IPS-18a (cell line): ENCODE results near the gene KIF5C.

Source experiments
- H3K27ac ChIP-seq: one replicate; pipeline ENCODE4 v1.5.1; 2013; ENCODE audit warnings: low read length
- H3K27me3 ChIP-seq: one replicate; pipeline ENCODE4 v1.6.1; 2013; ENCODE audit warnings: mild to moderate bottlenecking, low read length; ENCODE audit not compliant: control insufficient read depth, insufficient read depth
- H3K36me3 ChIP-seq: one replicate; pipeline ENCODE4 v1.6.1; 2013; ENCODE audit warnings: low read depth, low read length; ENCODE audit not compliant: control insufficient read depth
- H3K4me1 ChIP-seq: one replicate; pipeline ENCODE4 v1.6.1; 2013; ENCODE audit warnings: low read depth, low read length; ENCODE audit not compliant: control insufficient read depth
- H3K4me3 ChIP-seq: one replicate; pipeline ENCODE4 v1.5.1; 2013; ENCODE audit warnings: low read length
- H3K9ac ChIP-seq: one replicate; pipeline ENCODE4 v1.6.1; 2013; ENCODE audit warnings: mild to moderate bottlenecking, low read length, moderate library complexity
- H3K9me3 ChIP-seq: one replicate; pipeline ENCODE4 v1.6.1; 2013; ENCODE audit warnings: low read depth, low read length; ENCODE audit not compliant: control insufficient read depth

Gene KIF5C

DNA sequence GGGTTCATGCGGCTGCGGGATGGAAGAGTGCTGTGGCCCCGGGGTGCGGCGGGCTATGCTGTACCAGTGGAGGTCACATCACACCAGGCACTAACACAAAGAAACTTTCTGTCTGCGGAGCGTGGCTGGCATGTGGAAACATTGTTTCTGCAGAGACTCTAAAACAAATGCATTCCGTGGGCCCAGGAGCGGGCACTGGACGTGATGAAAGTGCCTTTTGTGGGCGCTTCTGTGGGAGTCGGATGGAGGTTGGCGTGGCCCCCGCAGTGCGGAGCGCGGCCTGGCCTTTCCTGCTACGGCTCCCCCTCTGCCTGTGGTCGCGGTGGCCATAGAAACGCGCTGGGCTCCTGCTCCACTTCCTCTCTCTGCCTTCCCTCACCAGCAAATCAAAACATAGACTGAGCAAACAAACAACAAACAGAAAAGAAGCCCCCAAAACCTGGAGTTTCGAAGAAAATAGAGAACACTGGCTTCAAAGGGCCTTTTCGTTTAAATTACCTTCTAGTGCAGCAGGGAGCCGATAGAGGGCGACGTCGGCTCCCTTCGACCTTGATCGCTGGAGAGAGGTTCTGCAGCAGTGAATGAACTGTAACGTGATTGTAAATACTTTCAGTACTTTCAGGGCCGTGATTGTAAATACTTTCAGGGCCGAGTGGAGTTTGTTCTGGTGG is 51.4 kb downstream of the KIF5C start:
- Histone ChIP-seq H3K27me3 (no peaks in the 10 kb centered on the region), H3K9me3 (no peaks in the 10 kb centered on the region), H3K36me3 (peaks cover 28% of the 10 kb centered on the region), H3K27ac (no peak overlapping the region), H3K4me1 (peaks cover 28% of the 10 kb centered on the region), H3K4me3 (no peak overlapping the region), H3K9ac (no peak overlapping the region)

DNA sequence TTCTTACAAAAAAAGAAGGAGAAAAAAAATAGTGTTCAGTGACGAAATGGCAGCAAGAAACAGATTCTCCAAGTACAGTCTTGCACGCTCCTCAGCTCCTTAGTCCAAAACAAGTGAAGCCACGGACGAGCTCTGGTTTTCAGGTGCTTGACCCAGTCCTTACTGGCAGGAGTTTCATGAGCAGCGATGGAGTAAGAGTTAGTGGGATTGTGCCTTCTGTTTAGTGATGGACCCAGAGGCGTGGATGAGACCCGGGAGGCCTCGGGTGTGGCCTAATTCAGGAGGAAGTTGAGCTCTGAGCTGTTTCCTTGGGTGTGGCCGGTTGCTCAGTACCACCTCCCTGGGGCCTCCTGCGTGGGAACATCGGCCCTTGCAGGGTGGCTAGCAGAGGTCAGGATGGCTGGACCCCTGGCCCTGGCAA is 52.0 kb downstream of the KIF5C start:
- Histone ChIP-seq H3K27ac (no peak overlapping the region), H3K4me3 (no peak overlapping the region), H3K9ac (no peak overlapping the region)

DNA sequence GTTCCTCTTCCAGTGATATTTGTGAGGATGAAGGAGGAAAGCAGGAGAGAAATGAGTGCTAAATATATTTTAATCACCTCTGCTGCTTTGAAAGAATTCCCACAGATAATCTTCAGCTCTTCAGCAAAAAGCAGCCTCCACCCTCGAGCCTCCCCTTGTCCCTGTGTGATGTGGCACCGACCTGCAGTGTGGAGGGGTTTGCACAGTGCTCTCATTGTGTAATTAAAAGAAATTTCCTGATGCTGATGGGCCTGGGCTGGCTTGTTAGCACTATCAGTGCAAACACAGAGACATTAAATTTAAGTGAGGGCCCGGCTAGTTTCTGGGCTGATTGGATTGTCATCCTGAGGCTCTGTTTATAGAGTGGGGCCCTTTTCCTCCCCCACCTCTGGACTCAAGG is 53.4 kb downstream of the KIF5C start:
- Histone ChIP-seq H3K9me3 (no peaks in the 10 kb centered on the region), H3K36me3 (peaks cover 39% of the 10 kb centered on the region), H3K27ac (no peak overlapping the region), H3K4me3 (no peak overlapping the region), H3K27me3 (no peaks in the 10 kb centered on the region), H3K9ac (no peak overlapping the region), H3K4me1 (peaks cover 22% of the 10 kb centered on the region)

More for the DNA sequence above, 52.0 kb downstream of the KIF5C start:
- H3K9me3 ChIP-seq: no peaks in the 10 kb centered on the region
- peaks cover 28% of the 10 kb centered on the region for H3K4me1 ChIP-seq
- H3K36me3 ChIP-seq: peaks cover 29% of the 10 kb centered on the region
- H3K27me3 ChIP-seq: no peaks in the 10 kb centered on the region

DNA sequence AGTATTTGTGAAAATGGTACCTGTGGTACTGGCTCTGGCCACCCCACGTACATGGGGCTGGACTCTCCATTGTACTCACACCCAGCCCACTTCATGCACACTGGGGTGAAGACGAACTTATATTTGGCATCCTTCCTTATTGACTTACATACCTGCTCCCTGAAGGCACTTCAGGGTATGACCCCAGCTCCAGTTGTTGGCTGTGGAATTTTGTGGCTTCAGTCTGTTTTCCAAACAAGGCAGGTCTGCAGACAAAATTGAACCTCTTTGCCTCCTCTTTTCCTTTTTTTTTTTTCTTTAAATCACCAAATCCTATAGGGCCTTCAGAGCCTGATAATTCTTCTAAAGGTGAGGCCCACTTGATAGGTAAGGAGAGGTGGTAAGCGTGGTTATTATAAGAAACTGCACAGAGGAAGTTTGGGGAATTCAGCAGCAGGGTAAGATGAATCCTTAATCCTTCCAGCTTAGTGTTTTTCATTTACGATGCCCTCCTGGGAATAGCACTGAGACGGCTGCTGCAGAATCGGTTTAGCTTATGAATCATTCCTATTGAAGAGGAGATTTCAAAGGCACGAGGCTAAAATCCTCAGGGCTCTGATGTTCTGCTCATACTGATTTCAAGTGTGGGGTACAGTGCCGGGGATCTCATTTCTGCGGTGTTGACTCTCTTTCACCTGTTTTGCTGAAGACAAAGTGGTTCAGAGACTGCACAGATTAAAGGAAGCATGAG is 55.2 kb downstream of the KIF5C start:
- Histone ChIP-seq H3K9ac (no peak overlapping the region), H3K9me3 (no peaks in the 10 kb centered on the region), H3K36me3 (peaks cover 44% of the 10 kb centered on the region), H3K27me3 (no peaks in the 10 kb centered on the region), H3K4me3 (no peak overlapping the region), H3K27ac (no peak overlapping the region), H3K4me1 (peaks cover 17% of the 10 kb centered on the region)

DNA sequence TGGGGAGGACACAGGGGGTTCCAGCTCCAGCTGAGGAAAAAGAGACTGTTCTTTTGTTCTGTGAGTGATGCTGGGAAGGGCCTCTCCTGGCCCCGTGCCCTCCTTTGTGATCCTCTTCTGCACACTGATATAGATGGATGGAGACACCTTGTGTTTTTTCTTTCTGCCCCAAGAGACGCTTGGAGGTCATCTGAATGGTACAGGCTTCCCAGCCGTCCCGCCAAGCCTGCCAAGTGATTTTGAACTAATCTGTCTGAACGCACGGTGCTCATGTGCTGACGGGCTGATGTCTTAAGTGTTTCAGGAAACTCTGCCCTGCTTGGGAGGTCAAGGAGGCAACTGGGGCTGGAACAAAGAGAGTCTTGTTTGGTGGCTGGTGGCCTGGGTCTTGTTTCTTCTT is 57.5 kb downstream of the KIF5C start:
- Histone ChIP-seq H3K27me3 (no peaks in the 10 kb centered on the region), H3K9me3 (no peaks in the 10 kb centered on the region), H3K4me3 (no peak overlapping the region), H3K9ac (no peak overlapping the region), H3K27ac (no peak overlapping the region), H3K36me3 (peaks cover 48% of the 10 kb centered on the region), H3K4me1 (peaks cover 9% of the 10 kb centered on the region)

DNA sequence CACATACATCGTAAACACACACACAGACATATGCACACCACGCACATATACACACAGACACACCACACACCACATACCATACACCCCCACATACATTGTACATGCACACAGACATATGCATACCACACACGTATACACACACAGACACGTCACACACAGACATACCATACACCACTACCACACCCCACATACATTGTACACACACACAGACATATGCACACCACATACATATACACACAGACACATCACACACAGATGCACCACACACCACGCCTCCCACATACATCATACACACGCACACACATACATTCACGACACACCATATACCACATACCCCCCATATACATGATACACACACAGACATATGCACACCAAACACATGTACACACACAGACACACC is 58.4 kb downstream of the KIF5C start:
- H3K4me3 ChIP-seq: no peak overlapping the region
- H3K9ac ChIP-seq: no peak overlapping the region
- no peaks in the 10 kb centered on the region for H3K27me3 ChIP-seq
- no peaks in the 10 kb centered on the region for H3K9me3 ChIP-seq
- H3K27ac ChIP-seq: no peak overlapping the region
- H3K36me3 ChIP-seq: peaks cover 49% of the 10 kb centered on the region
- no peaks in the 10 kb centered on the region for H3K4me1 ChIP-seq

DNA sequence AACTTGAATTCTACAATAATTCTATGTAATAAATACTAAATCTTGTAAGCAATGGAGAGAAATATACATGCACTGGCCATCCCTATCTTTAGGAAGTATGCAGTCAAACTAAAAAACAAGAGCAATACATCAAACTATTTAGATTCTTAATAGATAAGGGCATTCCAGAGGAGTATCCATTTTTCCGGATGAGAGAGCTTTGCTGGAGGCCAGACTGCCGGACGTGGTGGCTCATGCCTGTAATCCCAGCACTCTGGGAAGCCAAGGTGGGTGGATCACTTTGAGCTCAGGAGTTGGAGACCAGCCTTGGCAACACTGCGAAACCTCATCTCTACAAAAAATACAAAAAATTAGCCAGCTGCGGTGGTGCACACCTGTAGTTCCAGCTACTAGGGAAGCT is 60.8 kb downstream of the KIF5C start:
- no peaks in the 10 kb centered on the region for H3K27me3 ChIP-seq
- H3K9me3 ChIP-seq: no peaks in the 10 kb centered on the region
- H3K9ac ChIP-seq: no peak overlapping the region
- H3K4me1 ChIP-seq: no peaks in the 10 kb centered on the region
- H3K4me3 ChIP-seq: no peak overlapping the region
- H3K27ac ChIP-seq: no peak overlapping the region
- H3K36me3 ChIP-seq: peaks cover 33% of the 10 kb centered on the region

DNA sequence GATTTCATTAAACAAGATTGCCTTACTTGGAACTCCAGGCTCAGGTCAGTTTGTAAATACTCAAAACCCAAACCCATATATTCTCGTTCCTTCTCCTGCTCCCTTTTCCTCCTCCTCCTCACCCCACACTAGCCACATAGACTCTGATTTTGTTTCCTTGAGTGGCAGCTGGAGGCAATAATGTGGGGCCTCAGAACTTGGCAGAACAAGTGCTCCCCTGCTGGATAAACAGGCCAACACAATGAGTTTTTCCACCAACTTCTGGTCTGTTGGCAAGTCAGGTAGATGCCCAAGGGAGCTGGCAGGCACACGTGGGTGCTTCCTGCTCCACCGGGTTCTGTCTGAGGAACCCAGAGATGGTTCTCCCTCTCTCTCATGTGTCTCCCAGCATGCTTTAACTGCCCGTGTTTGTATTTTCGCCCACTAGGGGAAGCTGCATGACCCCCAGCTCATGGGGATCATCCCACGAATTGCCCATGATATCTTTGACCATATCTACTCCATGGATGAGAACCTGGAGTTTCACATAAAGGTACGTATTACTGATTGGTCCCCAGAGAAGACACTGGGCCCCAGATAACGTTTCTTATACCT is 61.9 kb downstream of the KIF5C start:
- H3K9ac ChIP-seq: no peak overlapping the region
- no peaks in the 10 kb centered on the region for H3K9me3 ChIP-seq
- H3K27ac ChIP-seq: no peak overlapping the region
- H3K27me3 ChIP-seq: no peaks in the 10 kb centered on the region
- peaks cover 36% of the 10 kb centered on the region for H3K36me3 ChIP-seq
- H3K4me3 ChIP-seq: no peak overlapping the region
- H3K4me1 ChIP-seq: no peaks in the 10 kb centered on the region

DNA sequence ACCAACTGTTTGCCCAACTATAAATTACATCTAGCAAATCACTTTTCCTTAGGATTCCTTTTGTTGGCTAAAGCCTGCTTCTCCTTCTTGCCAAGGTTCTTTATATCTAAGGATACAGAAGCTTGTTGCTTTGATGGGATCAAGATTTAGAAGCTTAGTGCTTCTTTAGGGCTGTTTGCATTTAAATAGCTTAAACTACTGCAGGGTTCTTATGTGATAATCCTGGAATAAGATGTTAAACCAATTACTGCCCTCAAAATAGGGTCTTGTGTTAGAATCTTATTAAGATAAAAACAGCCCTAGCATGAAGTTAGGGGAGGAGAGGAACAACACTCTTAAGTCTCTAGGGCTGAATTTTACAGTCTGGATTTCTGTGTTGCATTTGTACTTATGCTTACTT is 64.2 kb downstream of the KIF5C start:
- Histone ChIP-seq H3K27ac (no peak overlapping the region), H3K4me1 (no peaks in the 10 kb centered on the region), H3K9me3 (no peaks in the 10 kb centered on the region), H3K36me3 (peaks cover 33% of the 10 kb centered on the region), H3K27me3 (no peaks in the 10 kb centered on the region), H3K9ac (no peak overlapping the region), H3K4me3 (no peak overlapping the region)

DNA sequence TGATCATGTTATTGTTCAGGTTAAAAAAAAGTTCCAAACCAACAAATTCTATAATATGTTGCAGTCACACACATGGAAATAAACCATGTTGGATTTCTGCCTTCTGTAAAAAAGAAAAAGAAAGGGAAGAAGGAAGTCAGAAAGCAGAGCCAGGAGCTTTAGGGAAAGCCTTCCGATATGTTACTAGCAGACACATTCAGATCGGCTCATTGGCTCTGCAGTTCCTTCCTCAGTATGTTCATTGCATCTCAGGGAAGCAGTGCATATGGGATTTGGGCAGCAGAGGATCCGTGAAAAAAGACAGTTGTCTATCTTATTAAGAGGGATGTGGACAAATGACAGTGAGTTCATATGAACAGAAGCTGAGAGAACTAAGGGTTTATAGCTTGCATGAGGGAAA is 68.1 kb downstream of the KIF5C start:
- H3K27me3 ChIP-seq: no peaks in the 10 kb centered on the region
- peaks cover 43% of the 10 kb centered on the region for H3K36me3 ChIP-seq
- no peak overlapping the region for H3K4me3 ChIP-seq
- H3K9me3 ChIP-seq: no peaks in the 10 kb centered on the region
- H3K27ac ChIP-seq: no peak overlapping the region
- H3K4me1 ChIP-seq: no peaks in the 10 kb centered on the region
- H3K9ac ChIP-seq: no peak overlapping the region

DNA sequence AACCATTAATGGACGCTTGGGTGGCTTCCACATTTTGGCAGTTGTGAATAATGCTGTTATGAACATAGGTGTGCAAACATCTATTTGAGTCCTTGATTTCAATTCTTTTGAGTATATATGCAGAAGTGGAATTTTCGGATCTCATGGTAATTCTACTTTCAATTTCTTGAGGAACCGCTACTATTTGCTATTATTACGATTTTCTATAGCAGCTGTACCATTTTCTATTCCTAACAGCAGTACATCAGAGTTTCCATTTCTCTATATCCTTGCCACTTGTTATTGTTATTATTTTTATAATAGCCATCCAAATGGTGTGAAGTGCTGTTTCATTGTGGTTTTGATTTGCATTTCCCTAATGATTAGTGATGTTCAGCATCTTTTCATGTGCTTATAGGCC is 69.5 kb downstream of the KIF5C start:
- Histone ChIP-seq H3K27me3 (no peaks in the 10 kb centered on the region), H3K27ac (no peak overlapping the region), H3K9me3 (no peaks in the 10 kb centered on the region), H3K4me1 (no peaks in the 10 kb centered on the region), H3K36me3 (peaks cover 50% of the 10 kb centered on the region), H3K4me3 (no peak overlapping the region), H3K9ac (no peak overlapping the region)

DNA sequence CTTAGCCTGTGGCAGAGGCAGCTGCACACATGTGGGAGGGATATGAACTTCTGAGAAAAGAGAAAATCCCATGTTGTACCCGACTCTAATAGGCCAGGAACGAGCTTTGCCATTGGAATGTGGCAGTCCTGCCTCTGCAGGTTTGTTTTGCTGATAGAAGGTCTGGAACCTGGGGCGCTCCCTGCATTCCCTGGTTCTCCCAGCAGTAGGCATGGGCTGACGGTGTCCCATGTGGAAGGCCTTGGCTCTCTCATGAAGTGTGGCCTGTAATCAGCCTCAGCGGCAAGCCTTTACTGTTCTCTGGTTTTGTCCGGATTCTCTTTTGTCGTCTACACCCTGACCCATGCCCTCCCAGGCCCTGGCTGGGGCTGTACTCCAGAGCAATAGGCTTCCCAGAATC is 72.3 kb downstream of the KIF5C start:
- H3K27me3 ChIP-seq: no peaks in the 10 kb centered on the region
- H3K4me1 ChIP-seq: no peaks in the 10 kb centered on the region
- H3K27ac ChIP-seq: no peak overlapping the region
- H3K4me3 ChIP-seq: no peak overlapping the region
- peaks cover 66% of the 10 kb centered on the region for H3K36me3 ChIP-seq
- no peaks in the 10 kb centered on the region for H3K9me3 ChIP-seq
- no peak overlapping the region for H3K9ac ChIP-seq
